H9 (cell line): ENCODE data around the gene RSPH10B. TPM values are rescaled to one million over a fixed set of nuclear protein-coding genes. Genes with fewer than 3 reads are reported as not detected.
"Not testable (repeated sequence)": the region's sequence is repeated elsewhere in the genome, so short reads cannot be mapped to it uniquely, and the experiment has no call there.

Source experiments
- DNase-seq: peaks from one replicate; pipeline ENCODE4 v3.0.0-alpha.2; 2017
- H2AFZ ChIP-seq: one replicate; pipeline ENCODE4 v1.6.1; 2013; ENCODE audit warnings: mild to moderate bottlenecking, low read length, control low read depth, moderate library complexity
- H2AK5ac ChIP-seq: 2 replicates; pipeline ENCODE4 v1.6.1; 2013; ENCODE audit warnings: low read length, control low read depth, mixed read lengths; ENCODE audit not compliant: insufficient read length
- H2BK120ac ChIP-seq: one replicate; pipeline ENCODE4 v1.6.1; 2013; ENCODE audit warnings: low read depth, mild to moderate bottlenecking, low read length, control low read depth, inconsistent platforms; ENCODE audit not compliant: poor library complexity, severe bottlenecking
- H2BK12ac ChIP-seq: 2 replicates; pipeline ENCODE4 v1.6.1; 2013; ENCODE audit warnings: low read length, control low read depth, mixed read lengths, low read depth; ENCODE audit not compliant: insufficient read length
- H2BK15ac ChIP-seq: 2 replicates; pipeline ENCODE4 v1.6.1; 2013; ENCODE audit warnings: low read depth, low read length, control low read depth
- H2BK20ac ChIP-seq: one replicate; pipeline ENCODE4 v1.6.1; 2013; ENCODE audit warnings: low read depth, mild to moderate bottlenecking, low read length, control low read depth, inconsistent platforms; ENCODE audit not compliant: poor library complexity, severe bottlenecking
- H2BK5ac ChIP-seq: 2 replicates; pipeline ENCODE4 v1.6.1; 2013; ENCODE audit warnings: low read length, control low read depth, mixed read lengths; ENCODE audit not compliant: insufficient read length
- H3K14ac ChIP-seq: 2 replicates; pipeline ENCODE4 v1.6.1; 2013; ENCODE audit warnings: low read length, control low read depth; ENCODE audit not compliant: insufficient read depth
- H3K18ac ChIP-seq: 2 replicates; pipeline ENCODE4 v1.6.1; 2013; ENCODE audit warnings: low read depth, mild to moderate bottlenecking, mixed read lengths, low read length, control low read depth; ENCODE audit not compliant: insufficient read length
- H3K23ac ChIP-seq: 2 replicates; pipeline ENCODE4 v1.6.1; 2013; ENCODE audit warnings: low read length, control low read depth, mixed read lengths, low read depth; ENCODE audit not compliant: insufficient read length
- H3K23me2 ChIP-seq: 2 replicates; pipeline ENCODE4 v1.6.1; 2013; ENCODE audit warnings: low read depth, mild to moderate bottlenecking, mixed read lengths, low read length, control low read depth; ENCODE audit not compliant: insufficient read length, poor library complexity, severe bottlenecking
- H3K27ac ChIP-seq: 2 replicates; pipeline ENCODE4 v1.5.1; 2013; ENCODE audit warnings: low read length, control low read depth, mixed read lengths, low read depth; ENCODE audit not compliant: insufficient read length
- H3K27me3 ChIP-seq: 2 replicates; pipeline ENCODE4 v1.6.1; 2013; ENCODE audit warnings: low read length, control low read depth, inconsistent platforms; ENCODE audit not compliant: insufficient read depth
- H3K4ac ChIP-seq: 2 replicates; pipeline ENCODE4 v1.6.1; 2013; ENCODE audit warnings: low read depth, mild to moderate bottlenecking, control low read depth, inconsistent platforms, low read length, moderate library complexity
- H3K4me1 ChIP-seq: 2 replicates; pipeline ENCODE4 v1.6.1; 2013; ENCODE audit warnings: low read length, control low read depth, inconsistent platforms; ENCODE audit not compliant: insufficient read depth
- H3K4me2 ChIP-seq: 2 replicates; pipeline ENCODE4 v1.6.1; 2013; ENCODE audit warnings: low read length, control low read depth, mixed read lengths; ENCODE audit not compliant: insufficient read length, insufficient read depth
- H3K56ac ChIP-seq: 2 replicates; pipeline ENCODE4 v1.6.1; 2013; ENCODE audit warnings: low read depth, mild to moderate bottlenecking, mixed read lengths, low read length, control low read depth; ENCODE audit not compliant: insufficient read length
- H3K79me1 ChIP-seq: 2 replicates; pipeline ENCODE4 v1.6.1; 2013; ENCODE audit warnings: low read depth, mild to moderate bottlenecking, moderate library complexity, low read length, control low read depth, inconsistent platforms; ENCODE audit not compliant: insufficient read depth, poor library complexity, severe bottlenecking
- H3K79me2 ChIP-seq: 2 replicates; pipeline ENCODE4 v1.6.1; 2013; ENCODE audit warnings: low read length, control low read depth, inconsistent platforms; ENCODE audit not compliant: insufficient read depth
- H3K9ac ChIP-seq: 2 replicates; pipeline ENCODE4 v1.6.1; 2013; ENCODE audit warnings: low read length, control low read depth, mixed read lengths; ENCODE audit not compliant: insufficient read length; ENCODE audit errors: extremely low read depth
- H3K9me3 ChIP-seq: one replicate; pipeline ENCODE4 v1.6.1; 2013; ENCODE audit warnings: low read depth, low read length, inconsistent platforms; ENCODE audit not compliant: control insufficient read depth
- H3T11ph ChIP-seq: one replicate; pipeline ENCODE4 v1.6.1; 2013; ENCODE audit warnings: mild to moderate bottlenecking, low read length, control low read depth, inconsistent platforms
- H4K20me1 ChIP-seq: one replicate; pipeline ENCODE4 v1.6.1; 2013; ENCODE audit not compliant: control insufficient read depth, insufficient read length, insufficient read depth
- H4K5ac ChIP-seq: 2 replicates; pipeline ENCODE4 v1.6.1; 2013; ENCODE audit warnings: low read depth, mild to moderate bottlenecking, mixed read lengths, low read length, control low read depth; ENCODE audit not compliant: insufficient read length
- H4K8ac ChIP-seq: replicated peaks from 2 replicates; pipeline ENCODE4 v1.6.1; 2013; ENCODE audit warnings: low read length, control low read depth, mixed read lengths, low read depth; ENCODE audit not compliant: insufficient read length
- H4K91ac ChIP-seq: 2 replicates; pipeline ENCODE4 v1.6.1; 2013; ENCODE audit warnings: low read depth, mild to moderate bottlenecking, moderate library complexity, mixed read lengths, low read length, control low read depth; ENCODE audit not compliant: insufficient read length
- H3K27ac Mint-ChIP-seq, 3 experiments: 2 replicates in 2 of 3; 3 replicates in 1 of 3; pipeline ENCODE4 v1.8.0; 2020 to 2021; ENCODE audit warnings: mixed read lengths in 3 of 3, mild to moderate bottlenecking in 1 of 3, moderate library complexity in 1 of 3
- H3K27me3 Mint-ChIP-seq: 2 replicates; pipeline ENCODE4 v1.8.0; 2021; ENCODE audit warnings: low read depth, mild to moderate bottlenecking, moderate library complexity, mixed read lengths
- H3K36me3 Mint-ChIP-seq, 3 experiments: 2 replicates in 2 of 3; 3 replicates in 1 of 3; pipeline ENCODE4 v1.8.0; 2020 to 2021; ENCODE audit warnings: low read depth in 3 of 3, mixed read lengths in 3 of 3; ENCODE audit not compliant: insufficient read depth in 1 of 3
- H3K4me1 Mint-ChIP-seq, 2 experiments: 2 replicates each; pipeline ENCODE4 v1.8.0; 2020; ENCODE audit warnings: mixed read lengths in 2 of 2
- H3K4me3 Mint-ChIP-seq, 2 experiments: 2 replicates in 1 of 2; 3 replicates in 1 of 2; pipeline ENCODE4 v1.8.0; 2020 to 2021; ENCODE audit warnings: mild to moderate bottlenecking in 2 of 2, mixed read lengths in 2 of 2, moderate library complexity in 1 of 2
- H3K9me3 Mint-ChIP-seq, 2 experiments: 2 replicates in 1 of 2; 3 replicates in 1 of 2; pipeline ENCODE4 v1.8.0; 2020; ENCODE audit warnings: mild to moderate bottlenecking in 2 of 2, mixed read lengths in 2 of 2, moderate library complexity in 1 of 2
- WGBS: extraction: QIAGEN DNeasy Blood & Tissue Kit; methylation state at CpG from one replicate; pipeline ENCODE4 v1.1.7; 2013; ENCODE audit warnings: missing lambda C conversion rate, low lambda C conversion rate, mixed read lengths; ENCODE audit not compliant: insufficient read length; ENCODE audit errors: extremely low coverage; 5-methylcytosine and 5-hydroxymethylcytosine counted together
- total RNA-seq: library from RNA; stranded (reverse); gene quantifications from 2 replicates; pipeline ENCODE4 v1.2.1, GENCODE V29; 2021

RSPH10B gene
- total RNA-seq, 1 experiment from 2014 or later, result 0.63 TPM

GRCh38 chr7:5880106-5880505, 90.4 kb downstream of the RSPH10B start:
- not testable (repeated sequence) for H3K9ac ChIP-seq, H4K8ac ChIP-seq, H4K5ac ChIP-seq, H3K18ac ChIP-seq, H3K9me3 ChIP-seq, H2BK15ac ChIP-seq, H3K9me3 Mint-ChIP-seq, H4K91ac ChIP-seq, H3K4me2 ChIP-seq, H3K23ac ChIP-seq, H3K23me2 ChIP-seq, H2BK12ac ChIP-seq, H3K27ac ChIP-seq, H3K27me3 Mint-ChIP-seq, H2AFZ ChIP-seq, H3K36me3 Mint-ChIP-seq, H3K4ac ChIP-seq, H3K56ac ChIP-seq, H3K4me3 Mint-ChIP-seq, H3K4me1 ChIP-seq, H2BK20ac ChIP-seq, H3K79me1 ChIP-seq, H3T11ph ChIP-seq, H3K27me3 ChIP-seq, H3K79me2 ChIP-seq, H3K4me1 Mint-ChIP-seq, H2BK5ac ChIP-seq, H4K20me1 ChIP-seq, H2BK120ac ChIP-seq, H2AK5ac ChIP-seq, H3K14ac ChIP-seq, DNase-seq
- 0 out of 7 replicates have a peak overlapping the region, but pooled peaks of 1 of the 3 experiments have one; percentile 27 for H3K27ac Mint-ChIP-seq
- WGBS, result no CpG with 5 or more reads among the region's 6 CpGs

GRCh38 chr7:5879591-5879990, 90.9 kb downstream of the RSPH10B start:
- H2AFZ ChIP-seq, H3K23me2 ChIP-seq, H2BK12ac ChIP-seq, H3K4ac ChIP-seq, H2BK120ac ChIP-seq, H4K20me1 ChIP-seq, H3K4me2 ChIP-seq, H3K36me3 Mint-ChIP-seq, H3K18ac ChIP-seq, H3K4me1 Mint-ChIP-seq, H3K79me1 ChIP-seq, H2AK5ac ChIP-seq, H3K27me3 ChIP-seq, H4K91ac ChIP-seq, H2BK5ac ChIP-seq, H3K27ac ChIP-seq, H3K79me2 ChIP-seq, H2BK15ac ChIP-seq, H3K27ac Mint-ChIP-seq, H3K27me3 Mint-ChIP-seq, H4K5ac ChIP-seq, H3K4me1 ChIP-seq, H3K9ac ChIP-seq, H3K23ac ChIP-seq, H3K4me3 Mint-ChIP-seq, H3K14ac ChIP-seq, H3K9me3 ChIP-seq, H3K9me3 Mint-ChIP-seq, H4K8ac ChIP-seq, DNase-seq, H2BK20ac ChIP-seq, H3K56ac ChIP-seq, H3T11ph ChIP-seq: not testable (repeated sequence)
- WGBS, result no CpG with 5 or more reads among the region's 3 CpGs
